Ishikawa (cell line): Measurements from ENCODE around the gene ABCC10.

ENCODE experiments used
- CEBPB ChIP-seq: IDR thresholded peaks from 2 replicates; pipeline ENCODE4 v1.6.1; 2012
- CREB1 ChIP-seq: IDR thresholded peaks from 2 replicates; pipeline ENCODE4 v1.6.1; 2012; ENCODE audit warnings: low read depth
- EGR1 ChIP-seq: IDR thresholded peaks from 2 replicates; pipeline ENCODE4 v1.6.1; 2012
- EP300 ChIP-seq: IDR thresholded peaks from 2 replicates; pipeline ENCODE4 v1.6.1; 2012; ENCODE audit warnings: borderline replicate concordance
- FOXM1 ChIP-seq: IDR thresholded peaks from 2 replicates; pipeline ENCODE4 v1.6.1; 2012; ENCODE audit warnings: low read depth, borderline replicate concordance
- NFIC ChIP-seq: IDR thresholded peaks from 2 replicates; pipeline ENCODE4 v1.6.1; 2012
- RAD21 ChIP-seq: IDR thresholded peaks from 2 replicates; pipeline ENCODE4 v1.6.1; 2012; ENCODE audit warnings: low read depth
- REST ChIP-seq: IDR thresholded peaks from 2 replicates; pipeline ENCODE4 v1.6.1; 2012; ENCODE audit warnings: low read depth, mild to moderate bottlenecking
- TAF1 ChIP-seq: IDR thresholded peaks from 2 replicates; pipeline ENCODE4 v1.6.1; 2012; ENCODE audit warnings: low read depth, mild to moderate bottlenecking
- TCF12 ChIP-seq: IDR thresholded peaks from 2 replicates; pipeline ENCODE4 v1.6.1; 2012; ENCODE audit warnings: low read depth
- TEAD4 ChIP-seq: IDR thresholded peaks from 2 replicates; pipeline ENCODE4 v1.6.1; 2012
- USF1 ChIP-seq: IDR thresholded peaks from 2 replicates; pipeline ENCODE4 v1.6.1; 2012
- YY1 ChIP-seq: IDR thresholded peaks from 2 replicates; pipeline ENCODE4 v1.6.1; 2012; ENCODE audit warnings: low read depth
- ZBTB7A ChIP-seq: IDR thresholded peaks from 2 replicates; pipeline ENCODE4 v1.6.1; 2012; ENCODE audit warnings: low read depth
- TF ChIP-seq, protein P1 (sequence below): IDR thresholded peaks from 2 replicates; pipeline ENCODE4 v1.6.1; 2012

Gene ABCC10

GRCh38 chr6:43421831-43422230 is 5.5 kb upstream of the ABCC10 start:
- TF ChIP-seq RAD21 = no peak
- TF ChIP-seq TCF12 = no peak
- TF ChIP-seq YY1 = no peak
- TF ChIP-seq CEBPB = no peak
- no peak for TF ChIP-seq EP300
- no peak for TF ChIP-seq EGR1
- TF ChIP-seq ZBTB7A = no peak
- no peak for TF ChIP-seq TAF1
- TF ChIP-seq NFIC = no peak
- TF ChIP-seq CREB1 = no peak
- no peak for TF ChIP-seq REST
- TF ChIP-seq TEAD4 = no peak
- no peak for TF ChIP-seq USF1
- TF ChIP-seq, protein P1, sequence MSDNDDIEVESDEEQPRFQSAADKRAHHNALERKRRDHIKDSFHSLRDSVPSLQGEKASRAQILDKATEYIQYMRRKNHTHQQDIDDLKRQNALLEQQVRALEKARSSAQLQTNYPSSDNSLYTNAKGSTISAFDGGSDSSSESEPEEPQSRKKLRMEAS = no peak
- no peak for TF ChIP-seq FOXM1

- TF ChIP-seq REST (no peak), TCF12 (no peak), NFIC (no peak), CREB1 (no peak), FOXM1 (no peak), EGR1 (no peak)
Measured at GRCh38 chr6:43426928-43427405, 374 bp upstream of the ABCC10 start.

GRCh38 chr6:43428112-43428570 is 800 bp downstream of the ABCC10 start:
- TF ChIP-seq TEAD4 (no peak), USF1 (no peak), EP300 (no peak), TAF1 (no peak), ZBTB7A (no peak), RAD21 (no peak), FOXM1 (no peak), REST (no peak), CEBPB (no peak), CREB1 (no peak), TCF12 (no peak), NFIC (no peak), YY1 (no peak), EGR1 (no peak)
- TF ChIP-seq, protein P1 = no peak; the same call in 1 of the 2 replicates

GRCh38 chr6:43428874-43429273 is 1.5 kb downstream of the ABCC10 start:
- TF ChIP-seq USF1 = no peak
- TF ChIP-seq NFIC = no peak
- no peak for TF ChIP-seq TCF12
- TF ChIP-seq RAD21 = no peak
- TF ChIP-seq EGR1 = no peak
- no peak for TF ChIP-seq ZBTB7A
- TF ChIP-seq TEAD4 = no peak
- TF ChIP-seq FOXM1 = no peak
- TF ChIP-seq TAF1 = no peak
- no peak for TF ChIP-seq EP300
- TF ChIP-seq, protein P1 = no peak
- TF ChIP-seq YY1 = no peak
- TF ChIP-seq CREB1 = no peak
- TF ChIP-seq REST = no peak
- no peak for TF ChIP-seq CEBPB
